Common myeloid progenitor, CD34-positive (primary cell): ENCODE data around the gene CSF1.

Source experiments
- CTCF ChIA-PET: fragments of 350-600 bp; sonication (Branson Sonifier 250); formaldehyde crosslinking; loops from one replicate; lab custom pipeline; 2021; ENCODE audit warnings: antibody characterized with exemption; lab: Charles Lee
- POLR2A ChIA-PET: fragments of 350-600 bp; sonication (Branson Sonifier 250); formaldehyde crosslinking; loops from one replicate; lab custom pipeline; 2021; ENCODE audit warnings: antibody characterized with exemption; lab: Charles Lee
- DNase-seq, 3 donors: peaks; one replicate each; pipeline versions ENCODE4 v3.0.0 to v3.0.0-alpha.2; 2013
- H3K27ac ChIP-seq, 2 experiments: 1 replicate in 1 of 2; 2 replicates in 1 of 2; pipeline ENCODE4 v1.7.0; 2013; ENCODE audit warnings: inconsistent platforms in 2 of 2, low read length in 2 of 2, mild to moderate bottlenecking in 2 of 2, low read depth in 1 of 2, moderate library complexity in 1 of 2; ENCODE audit not compliant: severe bottlenecking in 2 of 2, insufficient read depth in 1 of 2, poor library complexity in 1 of 2
- H3K27me3 ChIP-seq, 5 experiments: replicated peaks in 2 of 5; 1 replicate in 3 of 5; 2 replicates in 2 of 5; pipeline versions ENCODE4 v1.6.1 to v1.7.0; 2013; ENCODE audit warnings: low read length in 4 of 5, mild to moderate bottlenecking in 2 of 5, moderate library complexity in 2 of 5, inconsistent platforms in 1 of 5; ENCODE audit not compliant: insufficient read depth in 5 of 5, control insufficient read depth in 4 of 5
- H3K36me3 ChIP-seq, 4 experiments: 1 replicate in 2 of 4; 2 replicates in 2 of 4; pipeline versions ENCODE4 v1.6.1 to v1.7.0; 2013; ENCODE audit warnings: low read length in 3 of 4, control low read depth in 1 of 4, mild to moderate bottlenecking in 1 of 4; ENCODE audit not compliant: control insufficient read depth in 4 of 4, insufficient read depth in 4 of 4
- H3K4me1 ChIP-seq, 4 experiments: 1 replicate in 3 of 4; 2 replicates in 1 of 4; pipeline versions ENCODE4 v1.6.1 to v1.7.1; 2013; ENCODE audit warnings: low read length in 3 of 4, mild to moderate bottlenecking in 3 of 4, control low read depth in 1 of 4, inconsistent platforms in 1 of 4, moderate library complexity in 1 of 4; ENCODE audit not compliant: control insufficient read depth in 4 of 4, insufficient read depth in 4 of 4; ENCODE audit errors: control extremely low read depth in 1 of 4
- H3K4me3 ChIP-seq, 7 experiments: 1 replicate in 4 of 7; 2 replicates in 3 of 7; pipeline versions ENCODE4 v1.5.1 to v1.7.0; 2013; ENCODE audit warnings: mild to moderate bottlenecking in 7 of 7, low read length in 6 of 7, moderate library complexity in 6 of 7, inconsistent platforms in 2 of 7, low read depth in 2 of 7, control low read depth in 1 of 7; ENCODE audit not compliant: insufficient read depth in 4 of 7, control insufficient read depth in 1 of 7; ENCODE audit errors: extremely low read depth in 1 of 7
- H3K9me3 ChIP-seq, 5 experiments: 1 replicate in 4 of 5; 2 replicates in 1 of 5; pipeline versions ENCODE4 v1.6.1 to v1.7.1; 2013; ENCODE audit warnings: low read length in 4 of 5, mild to moderate bottlenecking in 2 of 5, inconsistent platforms in 1 of 5, low read depth in 1 of 5, moderate library complexity in 1 of 5; ENCODE audit not compliant: control insufficient read depth in 4 of 5, insufficient read depth in 2 of 5; ENCODE audit errors: control extremely low read depth in 1 of 5
- WGBS: methylation state at CpG from one replicate; pipeline ENCODE4 v1.1.5; 2013; ENCODE audit not compliant: insufficient coverage; 5-methylcytosine and 5-hydroxymethylcytosine counted together

The CSF1 gene

DNA sequence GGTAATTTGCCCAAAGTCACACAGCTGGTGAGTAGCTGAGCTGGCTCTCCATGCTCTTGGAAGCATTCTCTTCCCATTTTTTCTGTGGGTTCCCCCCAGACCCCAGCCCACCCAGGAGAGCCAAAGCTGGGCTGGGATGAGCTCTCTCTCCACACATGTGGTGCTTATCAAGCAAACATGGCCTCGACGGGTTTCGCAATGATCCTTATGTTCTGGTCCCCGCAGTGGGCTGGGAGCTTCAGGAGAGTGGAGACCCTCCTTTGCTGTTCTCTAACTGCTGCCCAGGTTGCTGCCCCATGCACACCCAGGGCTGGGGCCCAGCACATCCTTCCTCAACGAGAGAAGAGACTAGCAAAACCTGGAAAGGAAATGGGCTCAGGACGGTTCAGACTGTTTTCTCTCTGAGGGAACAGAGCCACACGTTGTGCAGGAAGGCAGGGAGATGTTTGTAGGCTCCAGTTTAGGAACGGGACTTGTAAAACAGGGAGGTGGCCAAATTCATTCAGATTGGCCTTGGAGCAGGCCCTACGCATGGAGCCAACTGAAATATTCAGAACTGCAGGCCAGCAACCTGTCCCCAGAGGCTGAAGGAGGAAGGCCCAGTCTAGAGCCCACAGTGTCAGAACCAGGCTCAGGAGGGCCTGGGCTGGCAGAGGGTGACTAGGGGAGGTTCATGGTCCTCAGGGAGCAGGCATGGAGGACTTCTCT is 27.2 kb upstream of the CSF1 start:
- ChIA-PET CTCF (no interaction called here), POLR2A (interaction anchor here (0.6 kb wide), 2 partner anchors 13 to 53 kb away, joined by 3 read pairs; no protein-coding TSS in a partner anchor)
- no peak for DNase-seq
- Histone ChIP-seq H3K27ac (no peak overlapping the region), H3K27me3 (no peaks in the 10 kb centered on the region), H3K4me1 (peaks cover 4 to 25% (median 13%) of the 10 kb centered on the region in 4 experiments), H3K9me3 (no peaks in the 10 kb centered on the region), H3K36me3 (no peaks in the 10 kb centered on the region), H3K4me3 (no peak overlapping the region)
- WGBS, result 52% methylated on average over 6 of the region's 9 CpGs

DNA sequence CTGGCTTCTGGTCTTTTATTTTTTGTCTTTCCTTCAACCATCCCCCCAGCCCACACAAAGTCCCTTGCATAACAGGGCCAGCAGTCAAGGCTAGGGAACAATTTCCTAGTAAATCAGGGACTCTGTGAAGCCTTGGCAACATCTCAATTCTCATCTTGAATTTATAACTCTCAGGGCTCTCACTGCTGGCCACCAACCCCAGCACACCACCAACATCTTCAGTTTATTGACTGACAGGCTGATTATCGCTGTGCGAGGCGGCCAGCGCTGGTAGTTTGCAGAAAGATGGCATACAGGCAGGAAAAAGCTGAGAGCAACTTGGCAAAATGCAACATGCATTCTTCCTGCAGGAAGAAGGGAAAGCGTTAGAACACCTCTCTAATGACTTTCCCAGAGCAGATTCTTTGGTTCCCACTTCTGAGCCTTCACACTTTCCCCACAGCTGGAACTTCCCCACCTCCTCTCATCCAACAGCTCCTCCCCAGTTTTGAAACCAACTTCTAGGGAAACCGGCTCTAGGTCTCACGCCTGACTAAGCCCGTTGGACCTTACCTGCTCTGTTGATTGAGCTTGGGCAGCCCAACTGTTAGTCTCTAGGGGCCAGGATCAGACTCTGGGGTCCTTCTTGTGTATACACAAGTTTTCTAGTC is 26.3 kb upstream of the CSF1 start:
- Histone ChIP-seq H3K4me3 (no peak overlapping the region), H3K27ac (no peak overlapping the region), H3K27me3 (no peaks in the 10 kb centered on the region), H3K9me3 (no peaks in the 10 kb centered on the region), H3K4me1 (peaks cover 4 to 25% (median 13%) of the 10 kb centered on the region in 4 experiments), H3K36me3 (no peaks in the 10 kb centered on the region)
- DNase-seq, result no peak
- CTCF ChIA-PET, result interaction anchor here (1.1 to 1.4 kb wide), 2 partner anchors 10 to 100 kb away, joined by 3 to 4 read pairs; no protein-coding TSS in a partner anchor
- POLR2A ChIA-PET, result no interaction called here
- WGBS, result 90% methylated on average over 4 of the region's 8 CpGs

DNA sequence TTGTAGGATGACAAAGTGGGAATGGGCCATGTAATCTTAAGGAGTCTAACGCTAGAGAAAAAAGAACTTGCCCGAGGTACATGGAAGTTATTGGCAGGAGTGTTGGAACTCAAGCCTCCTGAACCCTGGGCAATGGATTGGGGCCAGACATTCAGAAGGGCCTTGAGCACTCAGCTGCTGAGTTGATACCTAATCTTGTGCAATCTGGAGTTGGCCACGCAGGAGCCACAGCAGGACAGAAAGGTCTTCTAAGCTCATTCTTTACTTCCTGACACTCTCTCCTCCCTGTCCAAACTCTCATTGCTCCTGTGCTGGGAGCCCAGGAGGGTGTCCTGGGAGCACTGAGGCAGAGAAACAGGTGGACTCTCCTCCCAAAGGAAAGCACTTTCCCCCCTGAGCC is 25.1 kb upstream of the CSF1 start:
- 97% methylated on average over 3 of the region's 3 CpGs for WGBS
- no peak for DNase-seq
- CTCF ChIA-PET, result interaction anchor here (1.4 kb wide), 1 partner anchor 101 kb away, joined by 4 read pairs; no protein-coding TSS in a partner anchor

DNA sequence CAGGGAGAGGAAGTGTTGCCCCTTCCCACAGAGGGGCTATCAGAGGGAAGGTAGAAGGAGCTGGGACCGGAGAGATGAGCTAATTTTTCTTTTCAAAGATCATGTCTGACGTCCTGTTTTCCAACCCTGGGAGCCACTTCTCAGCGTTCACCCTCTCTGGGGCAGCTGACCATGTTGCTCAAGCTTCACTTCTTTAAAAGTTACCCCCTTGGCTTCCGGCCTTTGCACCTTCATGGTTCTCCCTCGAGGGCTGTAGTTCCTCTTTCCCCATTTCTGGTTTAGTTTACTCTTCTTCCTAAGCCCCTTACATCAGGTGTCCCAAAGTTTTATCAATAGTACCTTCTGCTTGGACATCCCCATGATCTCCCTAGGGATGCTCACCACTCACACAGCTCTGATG is 23.8 kb upstream of the CSF1 start:
- no peaks in the 10 kb centered on the region for H3K36me3 ChIP-seq
- 35% methylated on average over 5 of the region's 5 CpGs for WGBS
- DNase-seq, result peak; percentile 18 to 66 (median 62)
- H3K27me3 ChIP-seq, result no peaks in the 10 kb centered on the region
- H3K4me1 ChIP-seq, result peaks cover 4 to 25% (median 13%) of the 10 kb centered on the region in 4 experiments
- ChIA-PET CTCF (interaction anchor here (1.6 kb wide), 1 partner anchor 112 kb away, joined by 3 read pairs; no protein-coding TSS in a partner anchor), POLR2A (interaction anchor here (0.6 kb wide), 1 partner anchor 54 kb away, joined by 3 read pairs; no protein-coding TSS in a partner anchor)
- H3K4me3 ChIP-seq, result no peak overlapping the region
- H3K27ac ChIP-seq, result no peak overlapping the region
- no peaks in the 10 kb centered on the region for H3K9me3 ChIP-seq

More for the DNA sequence above, 25.1 kb upstream of the CSF1 start:
- H3K4me3 ChIP-seq, result no peak overlapping the region
- no peak overlapping the region for H3K27ac ChIP-seq
- H3K4me1 ChIP-seq, result peaks cover 4 to 25% (median 13%) of the 10 kb centered on the region in 4 experiments
- no peaks in the 10 kb centered on the region for H3K36me3 ChIP-seq
- POLR2A ChIA-PET, result no interaction called here
- no peaks in the 10 kb centered on the region for H3K9me3 ChIP-seq
- H3K27me3 ChIP-seq, result no peaks in the 10 kb centered on the region

DNA sequence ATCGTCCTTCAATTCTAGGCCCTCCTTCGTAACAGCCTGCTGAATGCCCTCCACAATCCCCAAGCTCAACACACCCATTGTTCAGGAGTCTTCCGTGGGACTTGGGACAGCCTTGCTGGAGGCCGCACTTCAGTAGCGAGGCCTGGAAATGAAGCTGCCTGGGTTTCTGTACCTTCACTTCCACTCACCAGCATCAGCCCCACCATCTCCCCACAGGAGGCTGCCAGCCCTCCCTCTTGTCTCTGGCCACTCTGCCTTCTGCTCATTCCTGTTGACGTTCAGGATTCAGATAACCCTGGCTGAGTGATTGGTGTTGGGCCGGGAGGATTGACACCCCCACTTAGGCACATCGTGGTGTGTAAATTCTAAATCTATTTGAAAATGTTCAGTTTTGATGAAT is 23.4 kb upstream of the CSF1 start:
- DNase-seq, result no peak
- WGBS, result 88% methylated on average over 8 of the region's 8 CpGs
- Histone ChIP-seq H3K27ac (no peak overlapping the region), H3K36me3 (no peaks in the 10 kb centered on the region), H3K4me1 (peaks cover 4 to 25% (median 13%) of the 10 kb centered on the region in 4 experiments), H3K9me3 (no peaks in the 10 kb centered on the region), H3K4me3 (no peak overlapping the region), H3K27me3 (no peaks in the 10 kb centered on the region)
- CTCF ChIA-PET, result interaction anchor here (1.1 to 1.6 kb wide), 2 partner anchors 13 to 112 kb away, joined by 3 read pairs; no protein-coding TSS in a partner anchor
- POLR2A ChIA-PET, result interaction anchor here (0.6 kb wide), 1 partner anchor 53 kb away, joined by 3 read pairs; no protein-coding TSS in a partner anchor

DNA sequence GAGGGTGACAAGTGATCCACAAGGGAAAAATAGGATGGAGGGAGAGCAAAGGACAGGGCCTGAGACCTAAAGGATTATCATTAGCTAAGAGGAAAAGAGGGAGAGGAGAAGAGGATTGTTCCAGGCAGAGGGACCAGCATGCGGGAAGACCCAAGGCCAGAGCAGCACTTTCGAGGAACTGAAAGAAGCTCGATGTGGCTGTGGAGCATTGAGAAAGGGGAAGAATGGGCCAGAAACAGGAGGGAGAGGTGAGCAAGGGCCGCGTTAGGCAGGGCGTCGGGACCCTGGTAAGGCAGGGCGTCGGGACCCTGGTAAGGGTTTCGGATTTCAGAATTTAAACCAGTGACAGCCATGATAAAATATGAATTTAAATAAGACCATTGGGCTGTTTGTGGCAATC is 22.8 kb upstream of the CSF1 start:
- 72% methylated on average over 5 of the region's 10 CpGs for WGBS
- DNase-seq, result no peak
- Histone ChIP-seq H3K27me3 (no peaks in the 10 kb centered on the region), H3K27ac (no peak overlapping the region), H3K4me1 (peaks cover 4 to 25% (median 13%) of the 10 kb centered on the region in 4 experiments), H3K4me3 (no peak overlapping the region), H3K36me3 (no peaks in the 10 kb centered on the region), H3K9me3 (no peaks in the 10 kb centered on the region)
- CTCF ChIA-PET, result interaction anchor here (1.1 to 1.6 kb wide), 2 partner anchors 13 to 113 kb away, joined by 3 read pairs; no protein-coding TSS in a partner anchor
- POLR2A ChIA-PET, result no interaction called here
